Heart left ventricle (tissue), 13 donors: Measurements from ENCODE around the gene SUGCT.

ENCODE experiments used
- POLR2A ChIP-seq, 2 donors: fragments of 450-650 bp; IDR thresholded peaks; one replicate each; pipeline ENCODE4 v1.6.1; 2017; ENCODE audit warnings: antibody characterized with exemption in 2 of 2, mild to moderate bottlenecking in 2 of 2, moderate library complexity in 2 of 2
- TF ChIP-seq, protein P1 (sequence below), 12 donors: fragments of 200-600 bp; sonication (generic) in 4 of 12; IDR thresholded peaks; one replicate each; pipeline versions ENCODE4 v1.5.0 to v1.8.0; 2018 to 2022; ENCODE audit warnings: antibody characterized with exemption in 12 of 12, mild to moderate bottlenecking in 5 of 12
- donor health status: ischemic (EF 13 %, LVEDD 7.1; RV severe dilation, severe dysfunction).
- donor health status: DM: no; HTN: yes; CAD: no.
- donor health status: DM: no; HTN: no; CAD: no.
- donor health status: ischemic (EF 25% LVEDD 6.9; RV normal size, moderate dysfunction).
- donor health status: ischemic (EF 25% LVEDD 5.7; RV mildly dilated, moderate dysfunction).
- donor health status: ischemic (EF 35%, LVEDD 5.7; RV mildly dilated, moderate dysfunction).
- donor health status: nonischemic (EF 11% LVEDD 7.7; RV severe dilation, severe dysfunction).
- donor health status: DM: yes; HTN: yes; CAD: no.
- donor health status: PGD.
- donor health status: ischemic (EF 29% LVEDD 5.4; RV normal size, mild dysfunction).
- donor health status: nonischemic (EF 23%, LVEDD 6.1; RV moderate dilation, normal function).

DNA sequence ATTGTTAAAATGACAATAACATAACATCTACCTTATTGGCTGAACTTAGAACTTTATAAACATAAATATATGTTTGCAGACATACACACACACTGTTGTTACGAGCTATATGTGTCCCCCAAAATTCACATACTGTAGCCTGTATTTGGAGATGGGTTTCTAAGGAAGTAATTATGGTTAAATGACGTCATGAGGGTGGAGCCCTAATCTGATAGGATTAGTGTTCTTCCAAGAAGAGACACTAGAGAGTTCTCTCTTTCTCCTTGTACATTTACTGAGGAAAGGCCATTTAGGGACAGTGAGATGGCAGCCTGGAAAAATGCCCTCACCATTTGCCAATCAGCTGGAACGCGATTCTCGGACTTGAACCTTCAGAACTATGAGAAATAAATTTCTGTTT, 211.7 kb downstream of the SUGCT start:
- no peak for TF ChIP-seq POLR2A (IDR thresholded peaks at IDR 0.05)
- TF ChIP-seq, protein P1, sequence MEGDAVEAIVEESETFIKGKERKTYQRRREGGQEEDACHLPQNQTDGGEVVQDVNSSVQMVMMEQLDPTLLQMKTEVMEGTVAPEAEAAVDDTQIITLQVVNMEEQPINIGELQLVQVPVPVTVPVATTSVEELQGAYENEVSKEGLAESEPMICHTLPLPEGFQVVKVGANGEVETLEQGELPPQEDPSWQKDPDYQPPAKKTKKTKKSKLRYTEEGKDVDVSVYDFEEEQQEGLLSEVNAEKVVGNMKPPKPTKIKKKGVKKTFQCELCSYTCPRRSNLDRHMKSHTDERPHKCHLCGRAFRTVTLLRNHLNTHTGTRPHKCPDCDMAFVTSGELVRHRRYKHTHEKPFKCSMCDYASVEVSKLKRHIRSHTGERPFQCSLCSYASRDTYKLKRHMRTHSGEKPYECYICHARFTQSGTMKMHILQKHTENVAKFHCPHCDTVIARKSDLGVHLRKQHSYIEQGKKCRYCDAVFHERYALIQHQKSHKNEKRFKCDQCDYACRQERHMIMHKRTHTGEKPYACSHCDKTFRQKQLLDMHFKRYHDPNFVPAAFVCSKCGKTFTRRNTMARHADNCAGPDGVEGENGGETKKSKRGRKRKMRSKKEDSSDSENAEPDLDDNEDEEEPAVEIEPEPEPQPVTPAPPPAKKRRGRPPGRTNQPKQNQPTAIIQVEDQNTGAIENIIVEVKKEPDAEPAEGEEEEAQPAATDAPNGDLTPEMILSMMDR (IDR thresholded peaks at IDR 0.05) = no peak
